SW480 (cell line): ENCODE results near the gene TEX12.
A peak's percentile ranks its signal among the peaks of the same experiment; 100 is the strongest.
"Not testable (repeated sequence)": the region's sequence is repeated elsewhere in the genome, so short reads cannot be mapped to it uniquely, and the experiment has no call there.

Source experiments
- DNase-seq: peaks from one replicate; pipeline ENCODE4 v3.0.0-alpha.2; 2016; ENCODE audit warnings: low spot score

TEX12 gene

DNA sequence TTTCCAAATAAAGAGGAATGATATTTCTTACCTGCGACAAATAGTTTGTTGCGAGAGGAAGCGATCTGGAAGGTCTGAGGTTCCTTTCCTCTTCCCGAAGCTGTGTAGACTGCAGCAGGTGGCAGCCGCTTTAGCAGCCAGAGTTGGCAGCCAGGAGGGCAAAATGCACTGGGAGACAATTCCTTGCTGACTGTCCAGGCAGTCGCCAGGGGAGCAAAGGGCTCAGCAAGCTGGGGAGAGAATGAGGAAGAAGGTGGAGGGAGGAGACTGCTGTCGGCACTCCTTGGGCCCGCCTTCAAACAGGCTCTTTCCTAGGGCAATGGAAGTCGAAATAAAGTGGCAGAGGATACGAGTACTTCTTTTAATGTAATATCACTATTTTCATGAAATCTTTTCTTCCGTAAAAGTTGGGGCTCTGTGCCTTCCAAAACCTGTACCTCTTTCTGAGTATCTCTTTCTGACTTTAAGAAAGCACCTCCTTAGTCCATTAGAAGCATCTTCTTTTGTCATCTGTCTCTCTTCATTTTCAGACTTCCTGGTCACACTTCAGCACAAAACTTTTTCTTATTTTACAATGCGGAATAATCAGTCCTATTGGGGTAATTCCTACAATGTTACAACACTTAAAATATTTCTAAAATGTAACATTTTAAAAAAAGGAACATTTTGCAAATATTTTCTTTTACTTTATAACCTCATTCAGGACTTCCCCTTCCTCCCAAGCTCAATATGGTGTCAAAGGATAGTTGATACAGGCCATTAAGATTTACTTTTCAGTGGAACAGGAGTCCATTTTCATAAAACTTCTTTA lies 3.1 kb upstream of the TEX12 start, which contains the start of gene IL18:
Gene IL18, minus strand, starts transcription at position 220 of the 811 bp plus-strand sequence. CDS start 9,041 bp downstream, outside the sequence.
- no peak for DNase-seq

DNA sequence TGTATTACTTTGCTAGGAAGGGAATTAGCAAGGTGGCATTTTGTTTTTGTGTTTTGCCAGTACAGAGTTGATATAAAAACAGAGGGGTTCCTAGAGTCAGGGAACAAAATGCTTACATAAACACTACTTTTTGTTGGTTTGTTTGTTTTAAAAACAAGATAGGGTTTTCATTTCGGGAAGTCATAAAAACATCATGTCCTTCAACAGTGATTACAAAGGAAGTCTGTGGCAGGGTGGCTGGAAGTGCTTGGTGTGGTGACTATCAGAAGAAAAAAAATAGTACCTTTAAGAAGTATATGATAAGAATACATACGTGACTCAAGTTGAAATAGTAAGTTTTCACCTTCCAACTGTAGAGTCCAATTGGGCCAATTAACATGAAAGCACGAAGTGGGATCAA lies 2.1 kb upstream of the TEX12 start:
- DNase-seq: no peak

DNA sequence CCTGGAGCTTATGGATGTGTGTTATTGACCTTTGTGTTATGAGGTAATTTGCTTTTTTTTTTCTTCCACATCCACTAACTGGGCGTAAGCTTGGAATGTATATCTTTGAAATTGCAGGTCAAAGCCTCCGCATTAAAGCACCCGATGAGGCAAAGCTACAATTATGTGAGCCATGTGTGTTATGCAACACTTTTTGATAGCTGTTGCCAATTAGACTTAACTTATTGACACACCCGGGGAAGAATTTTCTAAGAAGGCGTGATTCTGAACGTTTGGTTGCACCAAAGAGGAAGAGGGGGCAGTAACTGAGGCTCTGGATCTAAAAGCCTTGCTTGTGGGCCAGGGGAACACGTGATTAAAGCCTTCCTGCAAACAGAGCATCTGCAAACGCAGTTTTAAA lies 610 bp upstream of the TEX12 start:
- DNase-seq: no peak

DNA sequence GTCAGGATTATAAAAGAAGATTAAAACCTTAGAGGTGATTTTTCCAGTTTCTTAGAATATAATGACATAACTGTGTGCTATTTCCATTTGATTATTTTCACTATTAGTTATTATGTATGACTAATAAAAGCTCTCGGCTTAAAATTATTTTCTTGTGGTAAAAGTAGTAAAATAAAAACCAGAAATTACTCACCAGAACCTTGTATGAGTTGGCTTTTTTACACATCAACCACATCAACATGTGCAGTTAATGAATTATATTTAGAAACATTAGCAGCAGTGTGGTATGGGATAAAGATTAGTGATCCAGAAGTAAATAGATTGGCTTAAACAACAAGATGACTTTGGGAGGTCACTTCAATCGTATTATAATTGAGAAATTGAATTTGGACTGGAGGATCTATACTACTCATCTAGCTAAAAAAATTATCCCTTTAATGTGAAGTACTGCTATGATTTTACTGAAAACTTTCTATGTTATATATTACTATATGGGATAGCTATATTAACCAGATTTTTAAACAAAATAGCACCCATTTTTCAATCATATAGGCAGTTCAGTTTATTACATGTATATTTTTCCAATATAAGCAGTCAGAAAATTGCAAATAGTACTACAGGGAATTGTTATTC lies 5.3 kb downstream of the TEX12 start:
- no peak for DNase-seq

DNA sequence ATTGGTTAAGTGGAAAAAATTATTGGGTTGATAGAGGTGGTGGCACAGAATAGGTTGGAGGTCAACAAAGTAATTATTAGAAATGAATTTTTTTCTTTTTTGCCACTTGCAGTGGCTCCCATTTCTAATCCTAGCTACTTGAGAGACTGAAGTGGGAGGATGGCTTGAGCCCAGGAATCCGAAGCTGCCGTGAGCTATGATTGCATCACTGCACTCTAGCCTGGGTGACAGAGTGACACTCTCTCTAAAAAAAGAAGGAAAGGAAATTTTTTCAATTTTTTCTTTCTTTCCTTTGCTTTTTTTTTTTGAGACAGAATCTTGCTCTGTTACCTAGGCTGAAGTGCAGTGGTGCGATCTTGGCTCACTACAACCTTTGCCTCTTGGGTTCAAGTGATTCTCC lies 6.0 kb downstream of the TEX12 start:
- DNase-seq: no peak

DNA sequence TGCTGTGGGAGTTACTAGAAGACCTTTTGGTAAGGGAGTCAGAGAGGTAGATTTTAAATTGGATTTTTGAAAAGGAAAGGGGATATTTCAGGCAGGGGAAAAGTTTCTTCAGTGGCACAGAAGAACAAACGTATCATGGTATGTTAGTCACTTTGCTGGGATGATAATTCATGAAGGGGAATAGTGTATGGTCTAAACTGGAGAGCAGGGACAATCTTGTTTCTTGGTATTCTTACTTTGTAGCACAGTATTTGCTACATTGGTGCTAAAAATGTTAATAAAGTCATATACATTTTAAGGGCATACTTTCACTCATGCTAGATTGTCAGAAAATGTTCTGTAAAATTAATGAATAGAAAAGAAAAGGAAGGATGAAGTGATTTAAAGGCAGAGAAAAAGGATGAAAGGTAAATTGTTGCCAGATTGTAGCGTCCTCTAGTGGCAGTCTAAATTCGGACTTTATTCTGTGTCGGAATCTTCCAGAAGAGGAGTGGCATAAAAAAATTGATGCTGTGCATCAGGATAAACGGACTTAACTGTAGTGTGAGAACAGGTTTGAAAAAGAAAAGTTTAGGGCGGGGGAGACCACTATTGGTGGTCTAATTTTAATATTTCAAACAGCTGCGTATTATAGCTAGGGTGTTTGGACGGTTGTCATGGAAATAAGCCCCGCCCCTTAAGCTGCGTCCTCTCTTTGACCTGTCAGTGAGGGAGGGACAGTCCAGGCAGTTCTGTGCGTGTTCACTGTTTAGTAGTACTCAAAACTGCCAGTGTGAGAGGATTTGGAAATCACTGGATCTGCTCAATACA lies 7.8 kb downstream of the TEX12 start, which contains the start of gene BCO2:
Gene BCO2, plus strand, starts transcription at position 724 of the 810 bp plus-strand sequence. CDS start 90 bp downstream, outside the sequence.
- DNase-seq: peak; percentile 60

DNA sequence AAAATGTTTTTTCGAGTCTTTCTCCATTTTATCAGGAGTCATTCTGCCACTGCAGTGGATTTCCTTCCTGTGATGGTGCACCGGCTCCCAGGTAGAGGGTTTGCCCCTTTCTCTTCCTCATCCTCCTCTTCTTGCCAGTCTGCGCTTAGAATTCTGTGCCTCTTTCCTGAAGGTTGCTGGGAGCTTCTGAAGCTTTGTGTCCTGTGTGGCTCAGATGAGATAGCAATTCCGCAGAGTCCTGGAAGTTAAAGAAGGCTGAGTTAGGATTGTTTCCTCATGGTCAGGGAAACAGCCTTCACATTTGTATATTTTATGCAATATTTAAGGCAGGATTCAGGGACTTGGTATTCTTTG lies 8.4 kb downstream of the TEX12 start:
- DNase-seq: no peak

DNA sequence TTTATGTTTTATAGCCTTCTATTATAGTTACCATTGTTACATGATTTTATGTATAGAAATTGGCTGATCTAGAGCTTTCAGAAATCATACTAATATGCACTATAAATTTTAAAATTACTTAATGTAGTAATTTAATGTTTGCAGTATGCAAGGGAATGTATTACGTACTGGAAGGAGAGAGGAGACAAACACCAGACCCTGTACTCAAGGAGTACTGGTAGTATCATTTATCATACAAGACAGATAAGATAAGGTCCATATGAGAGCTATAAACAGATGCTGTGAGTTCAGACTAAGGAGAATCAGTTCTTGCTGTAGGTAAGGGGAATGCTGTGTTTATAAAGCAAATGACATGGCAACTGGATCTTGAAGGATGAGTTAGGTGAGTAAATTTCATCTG lies 8.9 kb downstream of the TEX12 start:
- no peak for DNase-seq

DNA sequence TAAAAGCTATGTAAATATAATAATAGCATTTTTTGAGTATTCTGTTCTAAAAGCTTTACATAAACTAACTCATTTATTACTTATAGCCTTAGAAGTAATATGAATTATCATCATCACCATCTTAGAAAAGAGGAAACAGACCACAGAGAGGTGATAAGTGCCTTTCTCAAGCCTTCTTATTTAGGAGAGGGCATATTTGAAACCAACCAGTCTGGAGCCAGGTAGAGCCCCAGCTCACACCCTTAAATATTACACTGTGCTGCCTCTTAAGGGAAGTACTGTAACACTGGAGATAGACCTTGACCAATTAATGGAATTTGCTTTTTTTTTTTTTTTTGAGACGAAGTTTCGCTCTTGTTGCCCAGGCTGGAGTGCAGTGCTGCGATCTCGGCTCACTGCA lies 10.4 kb downstream of the TEX12 start:
- no peak for DNase-seq

DNA sequence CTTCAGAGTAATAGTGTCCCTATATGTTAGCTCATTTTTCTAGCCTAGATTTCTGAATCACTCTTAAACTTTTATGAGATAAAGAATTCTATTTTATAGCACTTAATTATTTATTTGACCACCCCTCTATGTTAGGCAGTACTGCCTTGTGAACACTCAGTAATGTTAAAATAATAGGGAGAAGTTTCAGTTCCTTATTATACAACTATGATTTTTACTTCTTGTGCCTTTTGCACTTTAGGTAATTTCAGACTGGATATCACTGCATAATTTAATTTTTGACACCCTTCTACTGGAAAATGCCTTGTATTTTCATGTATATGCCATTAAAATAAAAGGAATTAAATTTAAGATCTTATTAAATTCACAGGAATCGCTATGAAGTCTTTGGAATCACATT lies 11.3 kb downstream of the TEX12 start:
- DNase-seq: no peak

DNA sequence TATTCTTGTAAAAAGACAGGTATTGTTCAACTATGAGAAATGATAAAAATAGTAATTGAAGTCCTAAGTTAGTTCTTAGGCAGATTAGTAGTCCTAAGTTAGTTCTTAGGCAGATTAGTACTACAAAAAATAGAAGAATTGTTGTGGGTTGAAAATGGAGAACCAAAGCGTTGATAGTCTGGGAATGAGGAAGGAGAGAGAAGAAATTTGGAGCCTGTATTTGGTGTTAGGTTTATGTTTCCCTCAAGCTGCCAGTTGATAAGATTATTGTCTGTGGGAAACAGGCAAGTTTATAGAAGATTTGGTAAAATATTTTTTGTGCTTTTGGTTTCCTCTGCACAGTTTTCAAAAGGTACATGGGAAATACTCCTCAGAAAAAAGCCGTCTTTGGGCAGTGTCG lies 11.8 kb downstream of the TEX12 start:
- no peak for DNase-seq

DNA sequence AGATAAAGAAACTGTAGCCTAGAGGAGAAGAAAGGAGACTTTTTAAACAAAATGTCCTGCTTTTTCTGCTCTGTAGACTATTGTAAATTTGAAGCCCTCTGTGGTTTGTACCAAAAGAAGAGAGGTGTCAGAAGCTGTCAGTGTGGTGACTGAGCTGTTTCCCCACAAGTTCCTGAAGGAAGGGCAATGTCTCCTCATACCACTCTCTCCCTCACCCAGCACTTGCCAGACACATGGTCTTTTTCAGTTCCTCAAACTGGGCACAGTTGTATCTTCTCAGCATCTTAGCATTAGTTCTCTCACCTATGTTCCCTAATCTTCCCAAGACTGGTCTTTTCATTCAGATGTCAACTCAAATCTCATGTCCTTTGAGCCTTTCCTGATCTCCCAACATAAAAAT lies 12.4 kb downstream of the TEX12 start:
- no peak for DNase-seq

DNA sequence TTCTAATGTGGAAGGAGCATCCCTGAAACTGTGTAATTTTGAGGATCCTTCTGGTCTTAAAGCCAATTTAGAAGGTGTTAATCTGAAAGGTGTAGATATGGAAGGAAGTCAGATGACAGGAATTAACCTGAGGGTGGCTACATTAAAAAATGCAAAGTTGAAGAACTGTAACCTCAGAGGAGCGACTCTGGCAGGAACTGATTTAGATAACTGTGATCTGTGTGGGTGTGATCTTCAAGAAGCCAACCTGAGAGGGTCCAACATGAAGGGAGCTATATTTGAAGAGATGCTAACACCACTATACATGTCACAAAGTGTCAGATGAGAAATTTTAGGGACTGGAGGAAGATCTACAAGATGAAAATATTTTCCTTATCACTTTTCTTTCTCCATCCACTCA lies 15.7 kb downstream of the TEX12 start:
- no peak for DNase-seq

DNA sequence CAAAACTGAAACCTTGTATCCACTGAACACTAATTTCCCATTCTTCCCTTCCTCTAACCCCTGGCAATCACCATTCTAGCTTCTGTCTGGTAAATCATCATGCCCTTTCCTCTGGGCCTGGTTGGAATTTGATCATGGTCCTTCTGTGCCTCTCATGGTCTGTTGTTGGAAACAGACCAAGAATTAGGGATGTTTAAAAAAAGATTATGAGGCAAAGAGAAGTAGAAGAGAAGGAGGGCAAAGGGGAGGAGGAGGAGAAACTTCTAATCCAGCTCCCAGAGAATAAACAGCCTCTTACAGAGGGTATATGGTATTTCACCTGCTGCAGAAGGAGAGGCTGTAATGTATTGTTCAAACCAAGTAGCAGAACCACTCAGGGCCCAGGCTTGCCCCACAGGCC lies 18.7 kb downstream of the TEX12 start:
- no peak for DNase-seq

DNA sequence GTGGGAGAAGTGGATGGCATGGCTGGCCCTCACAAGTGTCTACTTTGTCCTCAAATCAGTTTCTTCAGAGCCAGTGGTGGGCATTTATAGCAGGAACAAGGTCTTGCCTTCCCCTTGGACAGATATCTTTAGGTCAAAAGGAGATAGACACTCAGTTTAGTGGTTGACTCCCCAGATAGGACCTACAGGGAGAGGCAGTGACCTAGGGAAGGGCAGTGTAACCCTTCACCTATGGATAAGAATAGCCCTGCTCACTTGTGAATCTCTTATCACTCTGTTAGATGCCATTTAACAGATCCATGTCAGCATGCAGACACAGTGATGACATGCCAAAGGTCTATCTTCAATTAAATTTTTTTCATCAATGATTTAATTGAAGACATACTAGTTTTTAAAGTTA lies 19.1 kb downstream of the TEX12 start:
- DNase-seq: no peak

DNA sequence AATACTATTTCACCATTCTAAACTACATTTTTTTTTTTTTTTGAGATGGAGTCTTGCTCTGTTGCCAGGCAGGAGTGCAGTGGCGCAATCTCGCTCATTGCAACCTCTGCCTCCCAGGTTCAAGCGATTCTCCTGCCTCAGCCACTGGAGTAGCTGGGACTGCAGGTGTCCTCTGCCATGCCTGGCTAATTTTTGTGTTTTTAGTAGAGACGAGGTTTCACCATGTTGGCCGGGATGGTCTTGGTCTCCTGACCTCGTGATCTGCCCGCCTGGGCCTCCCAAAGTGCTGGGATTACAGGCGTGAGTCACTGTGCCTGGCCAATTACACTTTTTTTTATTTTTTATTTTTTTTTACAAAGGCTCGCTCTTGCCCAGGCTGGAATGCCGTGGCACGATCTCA lies 27.9 kb downstream of the TEX12 start:
- not testable (repeated sequence) for DNase-seq

DNA sequence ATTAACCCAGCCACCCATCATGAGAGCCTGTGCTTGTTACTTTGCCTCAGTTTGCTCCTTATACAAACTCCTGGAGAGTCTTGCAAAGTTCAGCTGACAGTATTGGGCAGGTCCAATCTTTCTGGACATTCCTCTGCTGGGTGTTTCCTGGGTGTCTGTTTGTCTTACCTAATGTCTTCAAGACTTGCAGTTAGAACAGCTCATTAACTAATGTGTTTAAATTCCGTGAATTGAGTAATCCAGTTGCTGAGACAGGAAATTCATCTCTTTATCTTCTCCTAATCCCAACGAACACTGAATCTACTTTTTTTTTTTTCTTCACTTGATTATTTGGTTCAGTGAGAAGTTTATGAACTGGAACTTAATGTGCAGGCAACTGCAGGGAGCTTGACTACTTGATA lies 28.8 kb downstream of the TEX12 start:
- no peak for DNase-seq

DNA sequence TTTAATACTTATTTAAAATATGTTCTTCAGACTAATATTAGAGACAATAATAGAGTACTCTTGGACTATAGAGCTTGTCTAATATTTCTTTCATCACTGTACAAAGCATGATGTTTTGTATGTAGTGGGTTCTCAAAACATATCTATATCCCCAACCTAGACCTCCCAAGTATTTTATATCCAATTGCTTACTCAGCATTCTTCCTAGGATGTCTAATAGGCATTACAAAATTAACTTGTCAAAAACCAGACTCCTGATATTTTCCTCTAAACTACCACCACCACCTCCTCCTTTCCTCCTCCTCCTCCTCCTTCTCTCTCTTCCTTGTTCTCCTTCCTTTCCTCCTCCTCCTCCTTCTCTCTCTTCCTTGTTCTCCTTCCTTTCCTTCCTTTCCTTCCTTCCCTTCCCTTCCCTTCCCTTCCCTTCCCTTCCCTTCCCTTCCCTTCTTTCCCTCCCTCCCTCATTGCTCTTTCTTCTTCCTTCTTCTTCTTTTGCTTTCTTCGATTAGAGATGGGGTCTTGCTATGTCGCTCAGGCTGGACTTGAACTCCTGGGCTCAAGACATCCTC lies 29.4 kb downstream of the TEX12 start:
- no peak for DNase-seq

DNA sequence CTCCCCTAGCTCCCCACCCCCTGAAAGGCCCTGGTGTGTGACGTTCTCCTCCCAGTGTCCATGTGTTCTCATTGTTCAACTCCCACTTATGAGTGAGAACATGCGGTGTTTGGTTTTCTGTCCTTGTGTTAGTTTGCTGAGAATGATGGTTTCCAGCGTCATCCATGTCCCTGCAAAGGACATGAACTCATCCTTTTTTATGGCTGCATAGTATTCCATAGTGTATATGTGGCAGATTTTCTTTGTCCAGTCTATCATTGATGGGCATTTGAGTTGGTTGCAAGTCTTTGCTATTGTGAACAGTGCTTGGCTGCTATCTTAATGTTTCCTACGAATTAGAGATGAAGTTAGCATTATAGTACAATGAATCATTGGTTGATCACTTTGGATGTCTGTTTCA lies 31.9 kb downstream of the TEX12 start:
- DNase-seq: not testable (repeated sequence)

DNA sequence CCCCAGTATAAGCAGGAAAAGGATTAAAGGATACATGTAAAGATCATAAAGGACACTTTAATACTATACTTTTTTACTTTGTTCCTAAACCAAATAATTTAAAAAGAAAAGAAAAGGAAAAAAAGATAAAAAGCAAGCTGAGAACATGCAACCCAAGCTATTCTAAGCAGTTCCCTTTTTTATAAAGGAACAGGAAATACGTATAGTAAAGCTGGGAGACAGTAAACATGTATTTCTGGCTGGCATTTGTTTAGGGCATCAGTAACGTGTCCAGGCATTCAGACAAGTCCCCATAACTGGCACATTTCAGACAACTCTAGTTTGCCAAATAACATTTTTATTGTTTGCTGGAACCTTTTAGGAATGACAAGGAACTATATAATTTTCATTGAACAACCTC lies 33.1 kb downstream of the TEX12 start:
- no peak for DNase-seq

DNA sequence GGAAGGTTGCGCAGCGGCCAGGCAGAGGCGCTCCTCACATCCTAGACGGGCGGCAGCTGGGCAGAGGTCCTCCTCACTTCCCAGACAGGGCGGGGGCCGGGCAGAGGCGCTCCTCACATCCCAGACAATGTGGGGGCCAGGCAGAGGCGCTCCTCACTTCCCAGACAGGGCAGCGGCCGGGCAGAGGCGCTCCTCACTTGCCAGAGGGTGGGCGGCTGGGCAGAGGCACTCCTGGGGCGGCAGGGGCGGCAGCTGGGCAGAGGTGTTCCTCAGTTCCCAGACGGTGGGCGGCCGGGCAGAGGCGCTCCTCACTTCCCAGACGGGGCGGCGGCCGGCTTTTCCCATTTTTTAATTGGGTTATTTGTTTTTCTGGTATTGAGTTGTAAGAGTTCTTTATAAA lies 38.9 kb downstream of the TEX12 start:
- DNase-seq: no peak

DNA sequence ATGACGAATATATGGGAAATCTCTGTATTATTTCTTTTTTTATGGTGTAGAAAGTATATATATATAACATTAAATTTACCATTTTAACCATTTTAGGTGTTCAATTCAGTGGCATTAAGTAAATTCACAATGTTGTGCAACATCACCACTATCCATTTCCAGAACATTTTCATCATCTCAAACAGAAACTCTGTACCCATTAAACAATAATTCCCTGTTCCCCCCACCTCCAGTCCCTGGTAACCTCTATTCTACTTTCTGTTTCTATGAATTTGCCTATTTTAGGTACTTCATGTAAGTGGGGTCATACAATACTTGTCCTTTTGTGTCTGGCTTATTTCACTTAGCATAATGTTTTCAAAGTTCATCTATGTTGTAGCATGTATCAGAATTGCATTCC lies 43.7 kb downstream of the TEX12 start:
- no peak for DNase-seq

DNA sequence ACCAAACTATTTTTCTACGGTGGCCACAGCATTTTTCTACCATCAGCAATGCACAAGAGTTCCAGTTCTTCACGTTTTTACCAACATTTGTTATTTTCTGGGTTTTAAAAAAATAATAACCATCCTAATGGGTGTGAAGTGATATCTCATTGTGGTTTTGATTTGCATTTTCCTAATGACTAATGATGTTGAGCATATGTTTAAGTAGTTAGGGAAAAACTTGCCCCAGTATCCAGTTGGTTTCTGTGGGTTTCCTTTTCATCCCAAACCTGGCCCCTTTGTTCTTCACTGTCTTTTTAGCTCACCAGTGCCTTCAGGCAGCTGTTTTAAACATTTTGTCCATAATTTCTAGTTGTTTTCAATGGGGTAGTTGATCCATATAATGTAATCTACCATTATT lies 44.4 kb downstream of the TEX12 start:
- no peak for DNase-seq
